Measurements from ENCODE around the gene SPO11.
"Not testable (repeated sequence)": the region's sequence is repeated elsewhere in the genome, so short reads cannot be mapped to it uniquely, and the experiment has no call there.

SPO11 gene

GRCh38 chr20:57347393-57347792, 17.8 kb downstream of the SPO11 start:
- DNase-seq, result no peak

GRCh38 chr20:57348200-57348921, 18.8 kb downstream of the SPO11 start:
- DNase-seq, result not testable (repeated sequence)

GRCh38 chr20:57348922-57349574, 19.4 kb downstream of the SPO11 start:
- DNase-seq, result not testable (repeated sequence)

GRCh38 chr20:57350081-57350710, 20.6 kb downstream of the SPO11 start:
- DNase-seq, result no peak

GRCh38 chr20:57350726-57351041, 21.1 kb downstream of the SPO11 start:
- not testable (repeated sequence) for DNase-seq

- DNase-seq, result peak; percentile 84
Observed at GRCh38 chr20:57351042-57351783, 21.6 kb downstream of the SPO11 start, which contains the start of gene RAE1. TSS of gene RAE1 (plus strand) at chr20:57351255. CDS start at chr20:57354039, 2,784 bp downstream.

- no peak for DNase-seq
Observed at GRCh38 chr20:57352305-57352704, 22.7 kb downstream of the SPO11 start.

GRCh38 chr20:57353351-57353750, 23.7 kb downstream of the SPO11 start:
- DNase-seq, result no peak

GRCh38 chr20:57361517-57361916, 31.9 kb downstream of the SPO11 start:
- no peak for DNase-seq

- DNase-seq, result no peak
Observed at GRCh38 chr20:57364451-57364850, 34.8 kb downstream of the SPO11 start.

- DNase-seq, result no peak
Observed at GRCh38 chr20:57369596-57369995, 40.0 kb downstream of the SPO11 start.

GRCh38 chr20:57370316-57370715, 40.7 kb downstream of the SPO11 start:
- DNase-seq, result no peak

GRCh38 chr20:57371363-57371762, 41.8 kb downstream of the SPO11 start:
- DNase-seq, result no peak

GRCh38 chr20:57372157-57372556, 42.6 kb downstream of the SPO11 start:
- DNase-seq, result no peak

GRCh38 chr20:57372581-57373350, 43.2 kb downstream of the SPO11 start:
- no peak for DNase-seq

- DNase-seq, result no peak
Observed at GRCh38 chr20:57374343-57374930, 44.8 kb downstream of the SPO11 start.

GRCh38 chr20:57374931-57375651, 45.5 kb downstream of the SPO11 start:
- no peak for DNase-seq

- DNase-seq, result no peak
Observed at GRCh38 chr20:57375652-57376230, 46.1 kb downstream of the SPO11 start.

- DNase-seq, result no peak
Observed at GRCh38 chr20:57377350-57377749, 47.7 kb downstream of the SPO11 start.

- DNase-seq, result no peak
Observed at GRCh38 chr20:57378107-57378506, 48.5 kb downstream of the SPO11 start.

- DNase-seq, result no peak
Observed at GRCh38 chr20:57378646-57379262, 49.2 kb downstream of the SPO11 start.
